GM19035 (cell line): ENCODE measurements around the gene RIC8B.
"Not testable (repeated sequence)": the region's sequence is repeated elsewhere in the genome, so short reads cannot be mapped to it uniquely, and the experiment has no call there.

Source experiments
- ATAC-seq: cut with Tn5 transposase; IDR thresholded peaks from one replicate; pipeline ENCODE4 v1.9.1; 2021; ENCODE audit not compliant: unreplicated experiment

Gene RIC8B

GRCh38 chr12:106774005-106774807 lies at the start of gene RIC8B:
RIC8B (plus strand) TSS chr12:106774682; CDS start chr12:106774746, 64 bp downstream.
- ATAC-seq = peak; percentile 89

GRCh38 chr12:106724934-106725333 lies 49.5 kb upstream of the RIC8B start:
- no peak for ATAC-seq

GRCh38 chr12:106726603-106727202 lies 47.8 kb upstream of the RIC8B start:
- not testable (repeated sequence) for ATAC-seq

- no peak for ATAC-seq
Observed at GRCh38 chr12:106729611-106730010, 44.9 kb upstream of the RIC8B start.

- ATAC-seq = no peak
Observed at GRCh38 chr12:106732890-106733289, 41.6 kb upstream of the RIC8B start.

GRCh38 chr12:106733660-106734059 lies 40.8 kb upstream of the RIC8B start:
- no peak for ATAC-seq

- ATAC-seq = no peak
Observed at GRCh38 chr12:106736051-106736957, 38.2 kb upstream of the RIC8B start.

GRCh38 chr12:106739318-106739717 lies 35.2 kb upstream of the RIC8B start:
- ATAC-seq = no peak

GRCh38 chr12:106739815-106740530 lies 34.5 kb upstream of the RIC8B start:
- no peak for ATAC-seq

GRCh38 chr12:106740818-106741217 lies 33.7 kb upstream of the RIC8B start:
- ATAC-seq = no peak

GRCh38 chr12:106741247-106741646 lies 33.2 kb upstream of the RIC8B start:
- no peak for ATAC-seq

- ATAC-seq = no peak
Observed at GRCh38 chr12:106743270-106743988, 31.1 kb upstream of the RIC8B start.

- ATAC-seq = no peak
Observed at GRCh38 chr12:106744600-106744999, 29.9 kb upstream of the RIC8B start.

GRCh38 chr12:106745181-106745745 lies 29.2 kb upstream of the RIC8B start:
- no peak for ATAC-seq

GRCh38 chr12:106747973-106748436 lies 26.5 kb upstream of the RIC8B start:
- ATAC-seq = no peak

- no peak for ATAC-seq
Observed at GRCh38 chr12:106750524-106750923, 24.0 kb upstream of the RIC8B start.

GRCh38 chr12:106753526-106753925 lies 21.0 kb upstream of the RIC8B start:
- ATAC-seq = peak; percentile 98

- no peak for ATAC-seq
Observed at GRCh38 chr12:106754331-106754730, 20.2 kb upstream of the RIC8B start.

GRCh38 chr12:106757623-106758348 lies 16.7 kb upstream of the RIC8B start:
- no peak for ATAC-seq
